Stimulated activated CD8-positive, alpha-beta memory T cell treated with anti-CD3 and anti-CD28 coated beads, Interleukin-4, amount 100 ng/mL, for 4 hours (primary cell): ENCODE data around the gene SNRNP48.

Experiments used
- DNase-seq, 2 donors: peaks; one replicate each; pipeline ENCODE4 v3.0.0-alpha.2; 2020; ENCODE audit warnings: low read depth in 2 of 2, low spot score in 1 of 2

The SNRNP48 gene

GRCh38 chr6:7640607-7641577, 50.9 kb downstream of the SNRNP48 start:
- no peak for DNase-seq

GRCh38 chr6:7642791-7643190, 52.8 kb downstream of the SNRNP48 start:
- DNase-seq: no peak

- no peak for DNase-seq
Observed at GRCh38 chr6:7644417-7644816, 54.4 kb downstream of the SNRNP48 start.

GRCh38 chr6:7646394-7646793, 56.4 kb downstream of the SNRNP48 start:
- no peak for DNase-seq

- no peak for DNase-seq
Observed at GRCh38 chr6:7647504-7647903, 57.5 kb downstream of the SNRNP48 start.

- DNase-seq: no peak
Observed at GRCh38 chr6:7649037-7649810, 59.2 kb downstream of the SNRNP48 start.

GRCh38 chr6:7650878-7651277, 60.9 kb downstream of the SNRNP48 start:
- DNase-seq: no peak

GRCh38 chr6:7652957-7653356, 63.0 kb downstream of the SNRNP48 start:
- DNase-seq: no peak

GRCh38 chr6:7656355-7656754, 66.4 kb downstream of the SNRNP48 start:
- no peak for DNase-seq

- DNase-seq: no peak
Observed at GRCh38 chr6:7658543-7658942, 68.5 kb downstream of the SNRNP48 start.

- no peak for DNase-seq
Observed at GRCh38 chr6:7661364-7661763, 71.4 kb downstream of the SNRNP48 start.
